Psoas muscle (tissue), 8 donors: ENCODE results near the gene ATAD5. TPM values are rescaled to one million over a fixed set of nuclear protein-coding genes. Genes with fewer than 3 reads are reported as not detected.

ENCODE experiments used
- ATAC-seq, 4 donors: fragments of 200-7000 bp; cut with Tn5 transposase; one replicate each; pipeline ENCODE4 v1.9.1; 2020; ENCODE audit warnings: moderate library complexity in 3 of 4, mild to moderate bottlenecking in 2 of 4
- DNase-seq, 2 donors: peaks; one replicate each; pipeline ENCODE4 v3.0.0-alpha.2; 2020
- H3K27ac ChIP-seq: fragments of 200-600 bp; one replicate; pipeline ENCODE4 v1.8.0; 2022
- H3K27me3 ChIP-seq, 3 donors: fragments of 200-600 bp in 1 of 3; one replicate each; pipeline versions ENCODE4 v1.6.1 to v1.8.0; 2013 to 2022; ENCODE audit warnings: low read length in 2 of 3, mild to moderate bottlenecking in 2 of 3, moderate library complexity in 1 of 3; ENCODE audit not compliant: insufficient read depth in 3 of 3
- H3K36me3 ChIP-seq, 2 donors: fragments of 200-600 bp in 1 of 2; one replicate each; pipeline versions ENCODE4 v1.6.1 to v1.8.0; 2013 to 2022; ENCODE audit warnings: low read depth in 1 of 2, mild to moderate bottlenecking in 1 of 2, moderate library complexity in 1 of 2; ENCODE audit not compliant: insufficient read depth in 1 of 2
- H3K4me1 ChIP-seq: fragments of 200-600 bp; one replicate; pipeline ENCODE4 v1.8.0; 2022
- H3K4me3 ChIP-seq: fragments of 200-600 bp; one replicate; pipeline ENCODE4 v1.8.0; 2022; ENCODE audit warnings: mild to moderate bottlenecking
- H3K9me3 ChIP-seq: fragments of 200-600 bp; one replicate; pipeline ENCODE4 v1.8.0; 2022
- WGBS, 3 donors: extraction: QIAGEN DNeasy Blood & Tissue Kit; methylation state at CpG; one replicate each; pipeline versions ENCODE4 v1.1.6 to v1.1.7; 2013; 5-methylcytosine and 5-hydroxymethylcytosine counted together
- intact Hi-C, 2 donors: fragments of 100-400 bp; cut with DNase I; formaldehyde crosslinking; loops; one replicate each; pipeline versions ENCODE4 v1.11.0 to v1.14.2; 2022
- polyA plus RNA-seq, 3 donors: library from polyadenylated mRNA; stranded (reverse); fragments of 200-250 nt; gene quantifications; one replicate each; pipeline ENCODE4 v1.2.3, GENCODE V29; 2013
- total RNA-seq, 4 donors: library from RNA; stranded (reverse); fragmentation: NEBNext Ultra II Directional in 2 of 4; extraction: Animal tissue kit (Norgen Biotek cat#: 25700) in 2 of 4; gene quantifications; one replicate each; pipeline versions ENCODE4 v1.2.1 to v1.2.4, GENCODE V29; 2021 to 2023
- TF ChIP-seq, protein P1 (sequence below): fragments of 200-600 bp; IDR thresholded peaks from one replicate; pipeline ENCODE4 v1.8.0; 2022; ENCODE audit warnings: antibody characterized with exemption
- donor health status: healthy with polysubstance abuse.
- donor health status: DM: no; HTN: no; CAD: no; lungs with moderate emphysema.
- donor health status: Bipolar disorder and iron deficiency.
- donor health status: healthy.
- donor health status: DM: yes; HTN: yes; CAD: no.
- donor health status: DM: no; HTN: no; CAD: no.
- donor health status: DM: no; HTN: no; CAD: no.
- donor health status: DM: yes; HTN: yes; CAD: no.

The ATAD5 gene
- total and polyA plus RNA-seq, 7 donors, result 0.11 to 0.44 (median 0.19) TPM

DNA sequence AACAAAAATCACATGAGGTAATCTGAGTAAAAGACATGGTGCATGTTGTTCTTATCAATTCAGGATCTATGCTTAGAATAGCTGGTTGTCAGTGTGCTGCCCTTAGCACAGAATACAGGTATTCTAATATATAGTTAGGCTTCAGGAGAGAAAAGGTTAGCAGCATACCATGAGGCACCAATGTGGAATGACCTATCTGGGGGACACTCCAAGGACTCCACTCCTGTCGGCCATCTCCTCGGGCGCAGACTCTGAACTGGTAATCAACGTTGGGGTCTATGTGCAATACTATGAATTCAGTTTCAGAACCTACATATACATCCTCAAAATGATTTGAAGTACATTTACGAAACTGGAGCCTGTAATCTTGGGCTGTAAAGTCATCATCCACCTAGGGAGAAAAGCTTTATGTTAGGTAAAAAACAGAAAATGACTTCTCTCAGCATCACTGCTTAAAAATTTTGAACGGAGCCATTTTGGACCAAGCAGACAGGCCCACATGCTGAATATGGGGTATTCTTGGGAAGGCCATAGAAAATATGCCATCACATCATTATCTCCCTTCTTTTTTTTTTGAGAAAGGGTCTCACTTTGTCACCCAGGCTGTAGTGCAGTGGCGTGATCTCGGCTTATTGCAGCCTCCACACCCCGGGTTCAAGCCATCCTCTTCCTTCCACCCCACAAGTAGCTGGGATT is 38.3 kb upstream of the ATAD5 start:
- TF ChIP-seq, protein P1, sequence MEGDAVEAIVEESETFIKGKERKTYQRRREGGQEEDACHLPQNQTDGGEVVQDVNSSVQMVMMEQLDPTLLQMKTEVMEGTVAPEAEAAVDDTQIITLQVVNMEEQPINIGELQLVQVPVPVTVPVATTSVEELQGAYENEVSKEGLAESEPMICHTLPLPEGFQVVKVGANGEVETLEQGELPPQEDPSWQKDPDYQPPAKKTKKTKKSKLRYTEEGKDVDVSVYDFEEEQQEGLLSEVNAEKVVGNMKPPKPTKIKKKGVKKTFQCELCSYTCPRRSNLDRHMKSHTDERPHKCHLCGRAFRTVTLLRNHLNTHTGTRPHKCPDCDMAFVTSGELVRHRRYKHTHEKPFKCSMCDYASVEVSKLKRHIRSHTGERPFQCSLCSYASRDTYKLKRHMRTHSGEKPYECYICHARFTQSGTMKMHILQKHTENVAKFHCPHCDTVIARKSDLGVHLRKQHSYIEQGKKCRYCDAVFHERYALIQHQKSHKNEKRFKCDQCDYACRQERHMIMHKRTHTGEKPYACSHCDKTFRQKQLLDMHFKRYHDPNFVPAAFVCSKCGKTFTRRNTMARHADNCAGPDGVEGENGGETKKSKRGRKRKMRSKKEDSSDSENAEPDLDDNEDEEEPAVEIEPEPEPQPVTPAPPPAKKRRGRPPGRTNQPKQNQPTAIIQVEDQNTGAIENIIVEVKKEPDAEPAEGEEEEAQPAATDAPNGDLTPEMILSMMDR, result no peak
- Histone ChIP-seq H3K4me3 (no peak overlapping the region), H3K27ac (no peak overlapping the region), H3K4me1 (no peaks in the 10 kb centered on the region), H3K9me3 (no peaks in the 10 kb centered on the region), H3K36me3 (peaks cover 3 to 89% of the 10 kb centered on the region in 2 donors), H3K27me3 (no peaks in the 10 kb centered on the region)
- no peak for ATAC-seq
- 89 to 92% (median 90%) methylated on average over 9 of the region's 9 CpGs for WGBS, 3 donors
- intact Hi-C loops, result no loop called here
- no peak for DNase-seq

DNA sequence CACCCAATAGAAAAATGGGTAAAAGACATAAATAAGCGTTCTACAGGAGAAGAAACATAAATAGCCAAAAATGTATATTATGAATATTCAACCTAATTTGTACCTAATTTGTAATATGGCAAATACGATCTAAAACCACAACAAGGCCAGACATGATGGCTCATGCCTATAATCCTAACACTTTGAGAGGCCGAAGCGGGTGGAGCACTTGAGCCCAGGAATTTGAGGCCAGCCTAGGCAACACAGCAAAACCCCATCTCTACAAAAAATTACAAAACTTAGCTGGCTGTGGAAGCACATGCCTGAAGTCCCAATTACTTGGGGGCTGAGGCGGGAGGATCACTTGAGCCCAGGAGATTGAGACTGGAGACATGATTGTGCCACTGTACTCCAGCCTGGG is 37.4 kb upstream of the ATAD5 start:
- no peak for ATAC-seq
- H3K27me3 ChIP-seq, result no peaks in the 10 kb centered on the region
- TF ChIP-seq, protein P1, result no peak
- no peak overlapping the region for H3K4me3 ChIP-seq
- no peak overlapping the region for H3K27ac ChIP-seq
- DNase-seq, result no peak
- 95 to 96% (median 95%) methylated on average over 5 of the region's 5 CpGs for WGBS, 3 donors
- intact Hi-C loops, result no loop called here
- H3K36me3 ChIP-seq, result peaks cover 3 to 82% of the 10 kb centered on the region in 2 donors
- no peaks in the 10 kb centered on the region for H3K4me1 ChIP-seq
- H3K9me3 ChIP-seq, result no peaks in the 10 kb centered on the region

DNA sequence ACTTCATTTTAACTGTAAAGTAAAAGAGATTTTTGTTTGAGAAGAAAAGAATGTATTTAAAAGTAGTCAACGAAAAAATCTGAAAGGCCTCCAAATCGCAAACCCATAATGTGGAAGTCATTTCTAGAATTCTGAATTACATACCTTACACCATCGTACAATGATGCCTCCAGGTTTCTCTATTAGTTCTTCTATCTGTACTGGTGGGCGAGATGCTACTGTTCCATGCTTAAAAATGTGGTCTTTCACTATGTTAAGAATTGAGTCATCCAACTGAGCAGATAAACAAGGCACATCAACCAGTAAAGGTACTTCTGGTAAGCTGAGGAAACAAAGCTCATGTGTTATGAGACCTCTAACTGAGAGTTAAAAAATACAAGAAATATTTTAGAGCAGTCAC is 35.8 kb upstream of the ATAD5 start:
- no peak overlapping the region for H3K27ac ChIP-seq
- 93 to 97% (median 97%) methylated on average over 4 of the region's 4 CpGs for WGBS, 3 donors
- H3K36me3 ChIP-seq, result peaks cover 3 to 81% of the 10 kb centered on the region in 2 donors
- no peaks in the 10 kb centered on the region for H3K4me1 ChIP-seq
- no peak for DNase-seq
- no peak overlapping the region for H3K4me3 ChIP-seq
- H3K9me3 ChIP-seq, result no peaks in the 10 kb centered on the region
- intact Hi-C loops, result no loop called here
- TF ChIP-seq, protein P1, result no peak
- H3K27me3 ChIP-seq, result no peaks in the 10 kb centered on the region
- ATAC-seq, result no peak

DNA sequence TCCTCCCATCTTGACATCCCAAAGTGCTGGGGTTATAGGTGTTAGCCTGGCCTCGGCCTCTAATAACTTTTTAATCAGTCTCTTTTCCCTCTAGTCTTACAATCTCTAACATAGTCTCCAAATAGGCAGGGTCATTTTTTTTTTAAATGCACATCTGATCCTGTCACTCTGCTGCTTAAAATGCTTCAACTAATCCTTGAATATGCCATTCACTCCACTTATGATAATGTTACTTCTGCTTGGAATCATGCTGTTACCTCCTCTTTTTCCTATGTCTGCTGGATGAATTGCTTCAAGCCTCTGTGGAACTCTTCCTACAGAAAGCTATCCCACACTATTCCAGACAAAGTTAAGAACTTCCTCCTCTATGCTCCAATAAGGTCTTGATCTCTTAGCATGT is 30.1 kb upstream of the ATAD5 start:
- DNase-seq (no peak), ATAC-seq (no peak)
- no peaks in the 10 kb centered on the region for H3K27me3 ChIP-seq
- 57 to 66% (median 65%) methylated on average over 1 of the region's 1 CpG for WGBS, 3 donors
- no peak overlapping the region for H3K27ac ChIP-seq
- intact Hi-C loops, result no loop called here
- no peaks in the 10 kb centered on the region for H3K9me3 ChIP-seq
- TF ChIP-seq, protein P1, result no peak
- H3K4me3 ChIP-seq, result no peak overlapping the region
- H3K36me3 ChIP-seq, result peaks cover 3 to 64% of the 10 kb centered on the region in 2 donors
- H3K4me1 ChIP-seq, result no peaks in the 10 kb centered on the region
